Keratinocyte (primary cell): ENCODE measurements around the gene FAM229A. TPM values are rescaled to one million over a fixed set of nuclear protein-coding genes. Genes with fewer than 3 reads are reported as not detected.
"Not testable (repeated sequence)": the region's sequence is repeated elsewhere in the genome, so short reads cannot be mapped to it uniquely, and the experiment has no call there.

ENCODE experiments used
- DNase-seq: peaks from one replicate; pipeline ENCODE4 v3.0.0-alpha.2; 2011; ENCODE audit warnings: low read depth, missing footprints, low spot score
- FAIRE-seq: peaks from 2 replicates; lab custom pipeline; 2011; peaks lifted over from hg19 to GRCh38; lab: Jason Lieb, UNC
- H2AFZ ChIP-seq: 2 replicates; pipeline ENCODE4 v1.6.0; 2012; ENCODE audit warnings: low read length, control low read depth, inconsistent platforms; ENCODE audit not compliant: control insufficient read depth
- H3K27ac ChIP-seq: 2 replicates; pipeline ENCODE4 v1.5.1; 2011; ENCODE audit warnings: low read length; ENCODE audit not compliant: control insufficient read depth, insufficient read depth
- H3K27me3 ChIP-seq: 3 replicates; pipeline ENCODE4 v1.6.0; 2011; ENCODE audit warnings: low read length; ENCODE audit not compliant: control insufficient read depth, insufficient read depth; ENCODE audit errors: extremely low read depth
- H3K36me3 ChIP-seq, 2 experiments: 2 replicates in 1 of 2; 3 replicates in 1 of 2; pipeline ENCODE4 v1.5.1; 2011; ENCODE audit warnings: low read length in 2 of 2, mild to moderate bottlenecking in 1 of 2; ENCODE audit not compliant: control insufficient read depth in 2 of 2, insufficient read depth in 2 of 2; ENCODE audit errors: extremely low read depth in 1 of 2
- H3K4me1 ChIP-seq: 3 replicates; pipeline ENCODE4 v1.5.1; 2011; ENCODE audit warnings: low read length; ENCODE audit not compliant: control insufficient read depth, insufficient read depth; ENCODE audit errors: extremely low read depth
- H3K4me2 ChIP-seq: 3 replicates; pipeline ENCODE4 v1.6.0; 2011; ENCODE audit warnings: low read depth, low read length; ENCODE audit not compliant: control insufficient read depth, insufficient read depth; ENCODE audit errors: extremely low read depth
- H3K4me3 ChIP-seq, 3 experiments: fragments of 200-600 bp in 1 of 3; sonication (generic) in 1 of 3; 2 replicates in 2 of 3; 3 replicates in 1 of 3; pipeline ENCODE4 v1.5.1; 2011 to 2016; ENCODE audit warnings: low read length in 3 of 3, mild to moderate bottlenecking in 3 of 3, control low read depth in 2 of 3, inconsistent platforms in 1 of 3, low read depth in 1 of 3, mixed read lengths in 1 of 3, mixed run types in 1 of 3, moderate library complexity in 1 of 3; ENCODE audit not compliant: control insufficient read depth in 2 of 3, insufficient read depth in 2 of 3; ENCODE audit errors: extremely low read depth in 1 of 3
- H3K79me2 ChIP-seq: 2 replicates; pipeline ENCODE4 v1.6.0; 2012; ENCODE audit warnings: low read length; ENCODE audit not compliant: control insufficient read depth, insufficient read depth
- H3K9ac ChIP-seq: 3 replicates; pipeline ENCODE4 v1.6.0; 2011; ENCODE audit warnings: low read length; ENCODE audit not compliant: control insufficient read depth, insufficient read depth; ENCODE audit errors: extremely low read depth
- H3K9me1 ChIP-seq: 3 replicates; pipeline ENCODE4 v1.6.0; 2011; ENCODE audit warnings: low read length; ENCODE audit not compliant: control insufficient read depth, insufficient read depth; ENCODE audit errors: extremely low read depth
- H3K9me3 ChIP-seq: 2 replicates; pipeline ENCODE4 v1.5.1; 2012; ENCODE audit warnings: low read depth, low read length; ENCODE audit not compliant: control insufficient read depth
- H4K20me1 ChIP-seq: 3 replicates; pipeline ENCODE4 v1.6.0; 2011; ENCODE audit warnings: low read length; ENCODE audit not compliant: control insufficient read depth, insufficient read depth; ENCODE audit errors: extremely low read depth
- CTCF ChIP-seq, 3 experiments: IDR thresholded peaks in 1 of 3; conservative IDR thresholded peaks in 1 of 3; optimal IDR thresholded peaks in 1 of 3; 2 replicates in 2 of 3; 3 replicates in 1 of 3; pipeline versions ENCODE3 to v1.5.1; 2011; ENCODE audit warnings: low read length in 3 of 3, mild to moderate bottlenecking in 3 of 3, moderate library complexity in 2 of 3, control low read depth in 1 of 3, inconsistent platforms in 1 of 3; ENCODE audit not compliant: insufficient read depth in 2 of 3; ENCODE audit errors: extremely low read depth in 1 of 3
- EZH2 ChIP-seq: IDR thresholded peaks from one replicate; pipeline ENCODE4 v1.6.1; 2012; ENCODE audit warnings: inconsistent platforms, mild to moderate bottlenecking, low read length, moderate library complexity
- dilution Hi-C: fragments of 300-500 bp; cut with MboI; formaldehyde crosslinking; loops from one replicate; pipeline ENCODE4 v1.7.0; 2020; ENCODE audit warnings: low sequenced_read_pairs; ENCODE audit not compliant: extremely low pct_ligation_motif_present
- polyA plus RNA-seq, 5 experiments: library from polyadenylated mRNA; depleted of rRNA in 3 of 5; stranded (reverse) in 3 of 5; stranded (forward) in 1 of 5; unstranded in 1 of 5; fragments of >200 nt; gene quantifications; 1 replicate in 1 of 5; 2 replicates in 3 of 5; 3 replicates in 1 of 5; pipeline versions ENCODE4 v1.2.1 to v1.2.3, GENCODE V29; 2011 to 2012; ENCODE audit warnings: missing spikeins in 2 of 5, low read depth in 1 of 5, low replicate concordance in 1 of 5

Gene FAM229A
- polyA plus RNA-seq, 1 donor (not counting 4 experiments of a cell fraction or from before 2014, with no cell fraction given), result 1.1 TPM

- no peak overlapping the region for H2AFZ ChIP-seq
- FAIRE-seq (no peak), DNase-seq (no peak)
- no peaks in the 10 kb centered on the region for H3K27me3 ChIP-seq
- no peak overlapping the region for H3K4me3 ChIP-seq
- dilution Hi-C loops, result no loop called here
- no peaks in the 10 kb centered on the region for H3K9me1 ChIP-seq
- no peaks in the 10 kb centered on the region for H3K36me3 ChIP-seq
- H4K20me1 ChIP-seq, result no peaks in the 10 kb centered on the region
- no peak overlapping the region for H3K9ac ChIP-seq
- TF ChIP-seq EZH2, result no peak
- TF ChIP-seq CTCF (optimal IDR thresholded peaks at IDR 0.05 in 1 of 3, IDR thresholded peaks at IDR 0.05 in 1 of 3, conservative IDR thresholded peaks at IDR 0.05 in 1 of 3; ENCODE audit: extremely low read depth in 1 of 3, insufficient read depth in 2 of 3, low read length in 3 of 3), result no peak
- no peak overlapping the region for H3K27ac ChIP-seq
- H3K9me3 ChIP-seq, result no peaks in the 10 kb centered on the region
- H3K4me2 ChIP-seq, result no peak overlapping the region
- H3K4me1 ChIP-seq, result no peaks in the 10 kb centered on the region
- no peaks in the 10 kb centered on the region for H3K79me2 ChIP-seq
Observed at GRCh38 chr1:32399843-32400242, 37.6 kb upstream of the FAM229A start.

- H3K4me3 ChIP-seq, result no peak overlapping the region
- no peak overlapping the region for H3K27ac ChIP-seq
- H3K9me3 ChIP-seq, result no peaks in the 10 kb centered on the region
- FAIRE-seq, result no peak
- H3K4me1 ChIP-seq, result peaks cover 4% of the 10 kb centered on the region
- H3K4me2 ChIP-seq, result no peak overlapping the region
- no peaks in the 10 kb centered on the region for H3K27me3 ChIP-seq
- no peaks in the 10 kb centered on the region for H3K9me1 ChIP-seq
- TF ChIP-seq EZH2, result no peak
- no peak for TF ChIP-seq CTCF (optimal IDR thresholded peaks at IDR 0.05 in 1 of 3, IDR thresholded peaks at IDR 0.05 in 1 of 3, conservative IDR thresholded peaks at IDR 0.05 in 1 of 3; ENCODE audit: extremely low read depth in 1 of 3, insufficient read depth in 2 of 3, low read length in 3 of 3)
- dilution Hi-C loops, result no loop called here
- no peaks in the 10 kb centered on the region for H4K20me1 ChIP-seq
- no peak overlapping the region for H2AFZ ChIP-seq
- no peaks in the 10 kb centered on the region for H3K36me3 ChIP-seq
- H3K79me2 ChIP-seq, result peaks cover 8% of the 10 kb centered on the region
- DNase-seq, result no peak
- H3K9ac ChIP-seq, result no peak overlapping the region
Observed at GRCh38 chr1:32398401-32398800, 36.1 kb upstream of the FAM229A start.

- H3K36me3 ChIP-seq, DNase-seq, H3K27me3 ChIP-seq, H3K9me1 ChIP-seq, H3K4me3 ChIP-seq, H4K20me1 ChIP-seq, H3K27ac ChIP-seq, H3K4me1 ChIP-seq, FAIRE-seq, dilution Hi-C loops, H3K9ac ChIP-seq, H3K9me3 ChIP-seq, H3K4me2 ChIP-seq, H2AFZ ChIP-seq: not testable (repeated sequence)
- peaks cover 20% of the 10 kb centered on the region for H3K79me2 ChIP-seq
Observed at GRCh38 chr1:32396524-32396923, 34.2 kb upstream of the FAM229A start.
